ENCODE measurements around the gene TEAD1. TPM values are rescaled to one million over a fixed set of nuclear protein-coding genes. Genes with fewer than 3 reads are reported as not detected.

The TEAD1 gene
- total RNA-seq (2021; fragmentation: NEBNext Ultra II Directional; extraction: Animal tissue kit (Norgen Biotek cat#: 25700)) = 100 to 1,000 TPM; 218 to 252 (median 227) TPM
- long read RNA-seq, partial matches to known transcripts = 0 of 49 reads
- long read RNA-seq, other reads (novel, unspliced or antisense) = 49 of 49 reads

- TF ChIP-seq, protein P1, sequence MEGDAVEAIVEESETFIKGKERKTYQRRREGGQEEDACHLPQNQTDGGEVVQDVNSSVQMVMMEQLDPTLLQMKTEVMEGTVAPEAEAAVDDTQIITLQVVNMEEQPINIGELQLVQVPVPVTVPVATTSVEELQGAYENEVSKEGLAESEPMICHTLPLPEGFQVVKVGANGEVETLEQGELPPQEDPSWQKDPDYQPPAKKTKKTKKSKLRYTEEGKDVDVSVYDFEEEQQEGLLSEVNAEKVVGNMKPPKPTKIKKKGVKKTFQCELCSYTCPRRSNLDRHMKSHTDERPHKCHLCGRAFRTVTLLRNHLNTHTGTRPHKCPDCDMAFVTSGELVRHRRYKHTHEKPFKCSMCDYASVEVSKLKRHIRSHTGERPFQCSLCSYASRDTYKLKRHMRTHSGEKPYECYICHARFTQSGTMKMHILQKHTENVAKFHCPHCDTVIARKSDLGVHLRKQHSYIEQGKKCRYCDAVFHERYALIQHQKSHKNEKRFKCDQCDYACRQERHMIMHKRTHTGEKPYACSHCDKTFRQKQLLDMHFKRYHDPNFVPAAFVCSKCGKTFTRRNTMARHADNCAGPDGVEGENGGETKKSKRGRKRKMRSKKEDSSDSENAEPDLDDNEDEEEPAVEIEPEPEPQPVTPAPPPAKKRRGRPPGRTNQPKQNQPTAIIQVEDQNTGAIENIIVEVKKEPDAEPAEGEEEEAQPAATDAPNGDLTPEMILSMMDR (IDR thresholded peaks at IDR 0.05) = no peak
- Mint-ChIP-seq H3K4me1 (ENCODE audit: low read depth) (peaks cover 56% of the 10 kb centered on the region), H3K4me3 (peak within 1 kb of the TSS; percentile 97), H3K9me3 (no peaks in the 10 kb centered on the region), H3K27me3 (ENCODE audit: insufficient read depth) (peaks cover 2% of the 10 kb centered on the region; the same call in 1 of the 2 replicates), H3K36me3 (ENCODE audit: low read depth) (peaks cover 36% of the 10 kb centered on the region), H3K27ac (peak within 1 kb of the TSS; percentile 93)
- peak; percentile 95 for DNase-seq
These were observed at the start of gene TEAD1 for GRCh38 chr11:12673924-12674570. TSS of gene TEAD1 (plus strand) at chr11:12674421.

DNA sequence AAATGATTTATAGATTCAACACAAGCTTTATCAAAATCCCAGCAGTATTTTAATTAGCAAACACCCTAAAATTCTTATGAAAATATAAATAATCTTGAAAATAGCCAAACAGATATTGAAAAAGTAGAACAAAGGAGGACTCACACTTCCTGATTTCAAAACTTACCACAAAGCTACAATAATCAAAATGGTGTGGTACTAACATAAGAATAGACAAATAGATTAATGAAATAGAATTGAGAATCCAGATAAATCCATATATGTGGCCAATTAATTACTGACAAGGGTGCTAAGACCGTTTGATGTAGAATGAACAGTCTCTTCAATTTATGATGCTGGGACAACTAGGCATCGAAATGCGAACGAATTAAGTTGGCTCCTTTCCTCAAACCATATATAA lies 49.6 kb upstream of the TEAD1 start:
- peaks cover 34% of the 10 kb centered on the region for H3K4me1 Mint-ChIP-seq (ENCODE audit: low read depth)
- H3K36me3 Mint-ChIP-seq (ENCODE audit: low read depth) = peaks cover 45% of the 10 kb centered on the region
- no peak overlapping the region for H3K27ac Mint-ChIP-seq
- no peak overlapping the region for H3K4me3 Mint-ChIP-seq
- H3K9me3 Mint-ChIP-seq = peaks cover 27% of the 10 kb centered on the region
- no peak for DNase-seq
- H3K27me3 Mint-ChIP-seq (ENCODE audit: insufficient read depth) = peaks cover 1% of the 10 kb centered on the region
- TF ChIP-seq, protein P1 (IDR thresholded peaks at IDR 0.05) = no peak

DNA sequence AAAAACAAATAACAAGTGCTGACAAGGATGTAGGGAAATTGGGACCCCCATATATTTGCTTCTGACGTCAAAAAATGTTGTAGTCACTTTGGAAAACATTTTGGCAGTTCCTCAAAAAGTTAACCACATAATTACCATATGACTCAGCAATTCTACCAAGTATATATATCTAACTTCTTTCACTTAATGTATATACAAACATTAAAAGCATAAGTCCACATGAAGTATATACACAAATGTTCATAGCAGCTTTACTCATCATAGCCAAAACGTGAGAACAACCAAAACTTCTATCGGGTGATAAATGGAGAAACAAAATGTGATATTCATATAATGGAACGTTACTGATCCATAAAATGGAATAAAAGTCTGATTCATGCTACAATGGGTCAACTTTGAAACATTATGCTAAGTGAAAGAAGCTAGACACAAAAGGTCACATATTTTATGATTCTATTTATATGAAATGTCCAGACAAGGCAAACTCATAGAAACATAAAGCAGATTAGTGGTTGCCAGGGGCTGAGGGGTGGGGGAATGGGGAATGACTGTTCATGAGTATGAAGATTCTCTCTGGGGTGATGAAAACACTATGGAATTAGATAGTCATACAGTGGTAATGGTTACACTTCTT lies 48.7 kb upstream of the TEAD1 start:
- Mint-ChIP-seq H3K4me1 (ENCODE audit: low read depth) (peaks cover 39% of the 10 kb centered on the region), H3K9me3 (peaks cover 27% of the 10 kb centered on the region), H3K27ac (peak overlapping the region; percentile 92), H3K27me3 (ENCODE audit: insufficient read depth) (peaks cover 1% of the 10 kb centered on the region), H3K4me3 (peak overlapping the region; percentile 68), H3K36me3 (ENCODE audit: low read depth) (peaks cover 44% of the 10 kb centered on the region)
- DNase-seq = peak; percentile 87
- TF ChIP-seq, protein P1 (IDR thresholded peaks at IDR 0.05) = no peak

GRCh38 chr11:12626616-12627015 lies 47.6 kb upstream of the TEAD1 start:
- Mint-ChIP-seq H3K36me3 (ENCODE audit: low read depth) (peaks cover 38% of the 10 kb centered on the region), H3K9me3 (peaks cover 24% of the 10 kb centered on the region), H3K27ac (peak overlapping the region; percentile 92), H3K4me3 (peak overlapping the region; percentile 68; the same call in 1 of the 2 replicates), H3K4me1 (ENCODE audit: low read depth) (peaks cover 39% of the 10 kb centered on the region), H3K27me3 (ENCODE audit: insufficient read depth) (no peaks in the 10 kb centered on the region)
- DNase-seq = no peak
- TF ChIP-seq, protein P1 (IDR thresholded peaks at IDR 0.05) = no peak

DNA sequence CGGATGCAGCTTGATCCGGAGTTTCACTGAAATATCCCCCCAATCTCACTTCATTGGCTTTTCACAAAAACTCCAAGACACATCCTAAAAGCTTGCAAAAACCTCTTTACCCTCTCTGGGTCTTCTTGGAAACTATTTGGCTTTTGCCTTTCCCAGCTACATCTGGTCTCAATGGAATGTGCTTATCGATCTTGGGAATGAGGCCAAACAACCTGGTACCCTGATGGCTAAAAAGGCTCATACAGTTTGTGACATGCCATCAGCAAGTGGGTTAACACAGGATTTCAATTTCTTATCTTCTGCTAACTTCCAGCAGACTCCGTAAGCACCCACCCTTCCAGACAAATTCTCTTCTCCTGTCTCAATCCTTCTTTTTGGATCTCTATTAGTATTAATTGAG lies 45.9 kb upstream of the TEAD1 start:
- Mint-ChIP-seq H3K9me3 (peaks cover 17% of the 10 kb centered on the region), H3K27ac (no peak overlapping the region)
- TF ChIP-seq, protein P1 (IDR thresholded peaks at IDR 0.05) = no peak

More for the DNA sequence above, 45.9 kb upstream of the TEAD1 start:
- H3K36me3 Mint-ChIP-seq (ENCODE audit: low read depth) = peaks cover 23% of the 10 kb centered on the region
- no peaks in the 10 kb centered on the region for H3K27me3 Mint-ChIP-seq (ENCODE audit: insufficient read depth)
- H3K4me1 Mint-ChIP-seq (ENCODE audit: low read depth) = peaks cover 39% of the 10 kb centered on the region
- H3K4me3 Mint-ChIP-seq = no peak overlapping the region
- DNase-seq = no peak

Measured in HFFc6 (cell line).